ENCODE measurements around the gene ONECUT2. TPM values are rescaled to one million over a fixed set of nuclear protein-coding genes. Genes with fewer than 3 reads are reported as not detected.

Gene ONECUT2
- total RNA-seq, 1 experiment from 2014 or later = 4.3 TPM

DNA sequence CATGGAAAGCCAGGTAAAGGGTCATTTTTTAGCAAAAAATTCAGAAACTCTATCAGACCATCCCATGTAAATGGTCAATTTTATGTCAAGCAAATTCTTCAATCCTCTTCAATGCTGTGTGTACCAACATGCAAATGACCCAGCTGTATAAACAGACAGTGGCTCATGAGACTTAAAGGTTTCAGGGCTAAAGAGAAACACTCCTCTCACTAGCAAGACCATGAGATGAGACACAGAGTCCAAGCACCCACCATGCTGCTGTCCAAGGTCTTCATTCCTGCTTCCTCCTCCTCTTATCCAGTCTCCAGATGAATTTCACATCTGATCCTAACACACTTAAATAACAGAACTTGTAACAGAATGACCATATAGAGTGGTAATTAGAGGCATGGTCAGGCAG, 30.8 kb upstream of the ONECUT2 start:
- no peak for ATAC-seq
- BruUV-seq (replicated peaks) = no TSS peak
- no peak overlapping the region for H3K4me2 ChIP-seq (ENCODE audit: low read length)

DNA sequence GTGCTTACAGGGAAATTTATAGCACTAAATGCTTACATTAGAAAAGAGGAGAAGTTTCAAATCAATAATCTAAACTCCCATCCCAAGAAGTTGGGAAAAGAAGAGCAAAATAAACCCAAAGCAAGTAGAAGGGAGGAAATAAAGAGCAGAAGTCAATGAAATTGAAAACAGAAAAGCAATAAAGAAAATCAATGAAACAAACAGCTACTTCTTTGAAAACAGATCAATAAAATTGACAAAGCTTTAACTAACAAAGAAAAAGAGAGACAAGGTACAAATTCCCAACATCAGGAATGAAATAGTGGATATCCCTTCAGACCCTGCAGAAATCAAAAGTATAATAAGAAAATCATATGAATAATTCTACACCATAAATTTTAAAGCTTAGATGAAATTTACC, 25.5 kb upstream of the ONECUT2 start:
- DNase-seq (ENCODE audit: low read depth, low spot score) = no peak
- H3K4me2 ChIP-seq (ENCODE audit: low read length) = no peak overlapping the region
- no peaks in the 10 kb centered on the region for H3K9me2 ChIP-seq (ENCODE audit: insufficient read depth)
- H2AFZ ChIP-seq (ENCODE audit: low read depth, low read length, poor library complexity, severe bottlenecking) = no peak overlapping the region
- no peak overlapping the region for H3K27ac ChIP-seq (ENCODE audit: low read depth, low read length)
- no peak overlapping the region for H3K9ac ChIP-seq (ENCODE audit: low read length)
- POLR2A ChIA-PET = no interaction called here
- intact Hi-C loops (cut with micrococcal nuclease) = no loop called here
- peaks cover 25% of the 10 kb centered on the region for H3K27me3 ChIP-seq (ENCODE audit: insufficient read depth, low read length)
- CTCF ChIA-PET = no interaction called here
- H3K9me3 ChIP-seq (ENCODE audit: control insufficient read depth in 1 of 2, insufficient read depth in 1 of 2, low read depth in 1 of 2, low read length in 2 of 2) = no peaks in the 10 kb centered on the region
- BruUV-seq (replicated peaks) = no TSS peak
- no peak for ATAC-seq
- no peaks in the 10 kb centered on the region for H3K4me1 ChIP-seq (ENCODE audit: control insufficient read depth in 1 of 2, insufficient read depth in 2 of 2, low read length in 2 of 2)
- RAD21 ChIA-PET (ENCODE audit: low non-redundant PET in 1 of 2, low total read pairs in 2 of 2, uncharacterized antibody in 2 of 2, unreplicated experiment in 2 of 2) = no interaction called here
- no peak overlapping the region for H3K4me3 ChIP-seq (replicated peaks in 1 of 2; ENCODE audit: low read depth in 1 of 2, low read length in 2 of 2)
- TF ChIP-seq CEBPB (IDR thresholded peaks at IDR 0.05; ENCODE audit: low read depth) (no peak), EZH2 (IDR thresholded peaks at IDR 0.05) (no peak), RAD21 (IDR thresholded peaks at IDR 0.05; ENCODE audit: low read depth) (no peak), POLR2A (IDR thresholded peaks at IDR 0.05; ENCODE audit: borderline replicate concordance, extremely low read depth, insufficient read depth, insufficient read length) (no peak), CBX3 (IDR thresholded peaks at IDR 0.05; ENCODE audit: low read depth) (no peak), FOSL1 (IDR thresholded peaks at IDR 0.05; ENCODE audit: low read depth) (no peak)
- TF ChIP-seq, protein P1, sequence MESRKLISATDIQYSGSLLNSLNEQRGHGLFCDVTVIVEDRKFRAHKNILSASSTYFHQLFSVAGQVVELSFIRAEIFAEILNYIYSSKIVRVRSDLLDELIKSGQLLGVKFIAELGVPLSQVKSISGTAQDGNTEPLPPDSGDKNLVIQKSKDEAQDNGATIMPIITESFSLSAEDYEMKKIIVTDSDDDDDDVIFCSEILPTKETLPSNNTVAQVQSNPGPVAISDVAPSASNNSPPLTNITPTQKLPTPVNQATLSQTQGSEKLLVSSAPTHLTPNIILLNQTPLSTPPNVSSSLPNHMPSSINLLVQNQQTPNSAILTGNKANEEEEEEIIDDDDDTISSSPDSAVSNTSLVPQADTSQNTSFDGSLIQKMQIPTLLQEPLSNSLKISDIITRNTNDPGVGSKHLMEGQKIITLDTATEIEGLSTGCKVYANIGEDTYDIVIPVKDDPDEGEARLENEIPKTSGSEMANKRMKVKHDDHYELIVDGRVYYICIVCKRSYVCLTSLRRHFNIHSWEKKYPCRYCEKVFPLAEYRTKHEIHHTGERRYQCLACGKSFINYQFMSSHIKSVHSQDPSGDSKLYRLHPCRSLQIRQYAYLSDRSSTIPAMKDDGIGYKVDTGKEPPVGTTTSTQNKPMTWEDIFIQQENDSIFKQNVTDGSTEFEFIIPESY (IDR thresholded peaks at IDR 0.05; ENCODE audit: extremely low read depth, insufficient replicate concordance, low read length) = no peak
- no peaks in the 10 kb centered on the region for H3K79me2 ChIP-seq (ENCODE audit: insufficient read depth, low read length)
- no peaks in the 10 kb centered on the region for H4K20me1 ChIP-seq (ENCODE audit: insufficient read depth)
- H3K36me3 ChIP-seq (ENCODE audit: control insufficient read depth in 1 of 2, insufficient read depth in 2 of 2, low read length in 2 of 2) = no peaks in the 10 kb centered on the region

More for the DNA sequence above, 30.8 kb upstream of the ONECUT2 start:
- Histone ChIP-seq H3K27me3 (ENCODE audit: insufficient read depth, low read length) (peaks cover 52% of the 10 kb centered on the region), H3K27ac (ENCODE audit: low read depth, low read length) (no peak overlapping the region), H3K9me2 (ENCODE audit: insufficient read depth) (no peaks in the 10 kb centered on the region), H2AFZ (ENCODE audit: low read depth, low read length, poor library complexity, severe bottlenecking) (no peak overlapping the region), H3K36me3 (ENCODE audit: control insufficient read depth in 1 of 2, insufficient read depth in 2 of 2, low read length in 2 of 2) (no peaks in the 10 kb centered on the region), H3K79me2 (ENCODE audit: insufficient read depth, low read length) (no peaks in the 10 kb centered on the region), H3K9me3 (ENCODE audit: control insufficient read depth in 1 of 2, insufficient read depth in 1 of 2, low read depth in 1 of 2, low read length in 2 of 2) (no peaks in the 10 kb centered on the region), H3K9ac (ENCODE audit: low read length) (no peak overlapping the region), H3K4me3 (replicated peaks in 1 of 2; ENCODE audit: low read depth in 1 of 2, low read length in 2 of 2) (no peak overlapping the region), H3K4me1 (ENCODE audit: control insufficient read depth in 1 of 2, insufficient read depth in 2 of 2, low read length in 2 of 2) (no peaks in the 10 kb centered on the region), H4K20me1 (ENCODE audit: insufficient read depth) (no peaks in the 10 kb centered on the region)
- TF ChIP-seq TCF7L2 (IDR thresholded peaks at IDR 0.05; ENCODE audit: borderline replicate concordance, extremely low read depth, insufficient read depth, insufficient read length) (no peak), CBX3 (IDR thresholded peaks at IDR 0.05; ENCODE audit: low read depth) (no peak)
- TF ChIP-seq, protein P2, sequence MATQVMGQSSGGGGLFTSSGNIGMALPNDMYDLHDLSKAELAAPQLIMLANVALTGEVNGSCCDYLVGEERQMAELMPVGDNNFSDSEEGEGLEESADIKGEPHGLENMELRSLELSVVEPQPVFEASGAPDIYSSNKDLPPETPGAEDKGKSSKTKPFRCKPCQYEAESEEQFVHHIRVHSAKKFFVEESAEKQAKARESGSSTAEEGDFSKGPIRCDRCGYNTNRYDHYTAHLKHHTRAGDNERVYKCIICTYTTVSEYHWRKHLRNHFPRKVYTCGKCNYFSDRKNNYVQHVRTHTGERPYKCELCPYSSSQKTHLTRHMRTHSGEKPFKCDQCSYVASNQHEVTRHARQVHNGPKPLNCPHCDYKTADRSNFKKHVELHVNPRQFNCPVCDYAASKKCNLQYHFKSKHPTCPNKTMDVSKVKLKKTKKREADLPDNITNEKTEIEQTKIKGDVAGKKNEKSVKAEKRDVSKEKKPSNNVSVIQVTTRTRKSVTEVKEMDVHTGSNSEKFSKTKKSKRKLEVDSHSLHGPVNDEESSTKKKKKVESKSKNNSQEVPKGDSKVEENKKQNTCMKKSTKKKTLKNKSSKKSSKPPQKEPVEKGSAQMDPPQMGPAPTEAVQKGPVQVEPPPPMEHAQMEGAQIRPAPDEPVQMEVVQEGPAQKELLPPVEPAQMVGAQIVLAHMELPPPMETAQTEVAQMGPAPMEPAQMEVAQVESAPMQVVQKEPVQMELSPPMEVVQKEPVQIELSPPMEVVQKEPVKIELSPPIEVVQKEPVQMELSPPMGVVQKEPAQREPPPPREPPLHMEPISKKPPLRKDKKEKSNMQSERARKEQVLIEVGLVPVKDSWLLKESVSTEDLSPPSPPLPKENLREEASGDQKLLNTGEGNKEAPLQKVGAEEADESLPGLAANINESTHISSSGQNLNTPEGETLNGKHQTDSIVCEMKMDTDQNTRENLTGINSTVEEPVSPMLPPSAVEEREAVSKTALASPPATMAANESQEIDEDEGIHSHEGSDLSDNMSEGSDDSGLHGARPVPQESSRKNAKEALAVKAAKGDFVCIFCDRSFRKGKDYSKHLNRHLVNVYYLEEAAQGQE (IDR thresholded peaks at IDR 0.05; ENCODE audit: low read depth) = peak; percentile 7; the same call in 1 of the 2 replicates
- intact Hi-C loops (cut with micrococcal nuclease) = no loop called here
- RAD21 ChIA-PET (ENCODE audit: low non-redundant PET in 1 of 2, low total read pairs in 2 of 2, uncharacterized antibody in 2 of 2, unreplicated experiment in 2 of 2) = no interaction called here
- CTCF ChIA-PET = no interaction called here
- DNase-seq (ENCODE audit: low read depth, low spot score) = no peak
- POLR2A ChIA-PET = no interaction called here

All from HCT116 (cell line).